ENCODE results near the gene PTPRA. TPM values are rescaled to one million over a fixed set of nuclear protein-coding genes. Genes with fewer than 3 reads are reported as not detected.

The PTPRA gene
- total and polyA plus RNA-seq, 2 of the 8 experiments (the other 6 are each of a cell fraction or from before 2014, with no cell fraction given) = 47.7 to 51.3 TPM

GRCh38 chr20:3084986-3085360 is 211.7 kb downstream of the PTPRA start (continued):
- no peak for TF ChIP-seq CHD7 (IDR thresholded peaks at IDR 0.05; ENCODE audit: insufficient replicate concordance, low read length)
- TF ChIP-seq CEBPB (IDR thresholded peaks at IDR 0.05; ENCODE audit: low read depth, low read length) = no peak
